Liver (tissue), 3 donors: Measurements from ENCODE around the gene PTPN23.

Experiments
- FOXA1 ChIP-seq: IDR thresholded peaks from 2 replicates; pipeline ENCODE4 v1.6.1; 2016; ENCODE audit warnings: antibody characterized with exemption
- FOXA2 ChIP-seq: IDR thresholded peaks from 2 replicates; pipeline ENCODE4 v1.6.1; 2016; ENCODE audit warnings: antibody characterized with exemption
- GABPA ChIP-seq, 2 donors: IDR thresholded peaks in 1 of 2; conservative IDR thresholded peaks in 1 of 2; 2 replicates each; pipeline ENCODE4 v1.6.1; 2016; ENCODE audit warnings: antibody characterized with exemption in 2 of 2, mild to moderate bottlenecking in 1 of 2, moderate library complexity in 1 of 2
- HNF4G ChIP-seq: IDR thresholded peaks from 2 replicates; pipeline ENCODE4 v1.6.1; 2016; ENCODE audit warnings: antibody characterized with exemption
- NR2F2 ChIP-seq: IDR thresholded peaks from 2 replicates; pipeline ENCODE4 v1.6.1; 2016; ENCODE audit warnings: antibody characterized with exemption
- RAD21 ChIP-seq, 2 donors: IDR thresholded peaks; 2 replicates each; pipeline ENCODE4 v1.6.1; 2016; ENCODE audit warnings: antibody characterized with exemption in 2 of 2, mild to moderate bottlenecking in 2 of 2
- RXRA ChIP-seq, 2 donors: IDR thresholded peaks; 2 replicates each; pipeline ENCODE4 v1.6.1; 2017 to 2018; ENCODE audit warnings: antibody characterized with exemption in 2 of 2, mild to moderate bottlenecking in 1 of 2
- SP1 ChIP-seq: IDR thresholded peaks from 2 replicates; pipeline ENCODE4 v1.6.1; 2018; ENCODE audit warnings: antibody characterized with exemption, mild to moderate bottlenecking
- TAF1 ChIP-seq: conservative IDR thresholded peaks from 2 replicates; pipeline ENCODE4 v1.6.1; 2016; ENCODE audit warnings: antibody characterized with exemption, mild to moderate bottlenecking
- YY1 ChIP-seq: IDR thresholded peaks from 2 replicates; pipeline ENCODE4 v1.6.1; 2016; ENCODE audit warnings: antibody characterized with exemption, mild to moderate bottlenecking
- TF ChIP-seq, protein P1 (sequence below): IDR thresholded peaks from 2 replicates; pipeline ENCODE4 v1.6.1; 2016; ENCODE audit warnings: antibody characterized with exemption, mild to moderate bottlenecking
- TF ChIP-seq, protein P2 (sequence below): fragments of 150-350 bp; IDR thresholded peaks from 2 replicates; pipeline ENCODE4 v1.5.1; 2017; ENCODE audit warnings: improper control_type of control experiment, low read depth, low read length; ENCODE audit not compliant: missing input control
- TF ChIP-seq, protein P3 (sequence below): IDR thresholded peaks from 2 replicates; pipeline ENCODE4 v1.6.1; 2016; ENCODE audit warnings: antibody characterized with exemption
- TF ChIP-seq, protein P4 (sequence below): IDR thresholded peaks from 2 replicates; pipeline ENCODE4 v1.6.1; 2016; ENCODE audit warnings: antibody characterized with exemption
- donor health status: healthy.
- donor health status: healthy.

DNA sequence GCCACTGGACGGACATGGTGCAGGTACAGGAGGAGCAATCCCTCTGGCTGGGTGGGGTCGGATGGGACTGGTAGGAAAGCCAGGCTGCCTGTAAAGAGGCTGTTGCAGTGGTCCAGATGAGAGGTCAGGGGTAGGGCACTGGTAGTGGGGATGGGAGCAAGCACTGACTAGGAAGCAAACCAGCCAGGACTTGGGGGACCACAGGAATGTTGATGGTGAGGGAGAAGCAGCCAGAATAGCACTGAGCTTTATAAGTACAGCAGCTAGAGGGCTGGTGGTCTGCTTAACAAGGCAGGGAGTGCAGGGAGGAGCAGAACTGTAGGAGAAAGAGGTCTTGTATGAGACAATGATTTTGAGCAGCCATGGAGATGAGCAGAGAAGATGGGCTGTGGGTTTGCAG lies 38.7 kb upstream of the PTPN23 start:
- TF ChIP-seq, protein P1, sequence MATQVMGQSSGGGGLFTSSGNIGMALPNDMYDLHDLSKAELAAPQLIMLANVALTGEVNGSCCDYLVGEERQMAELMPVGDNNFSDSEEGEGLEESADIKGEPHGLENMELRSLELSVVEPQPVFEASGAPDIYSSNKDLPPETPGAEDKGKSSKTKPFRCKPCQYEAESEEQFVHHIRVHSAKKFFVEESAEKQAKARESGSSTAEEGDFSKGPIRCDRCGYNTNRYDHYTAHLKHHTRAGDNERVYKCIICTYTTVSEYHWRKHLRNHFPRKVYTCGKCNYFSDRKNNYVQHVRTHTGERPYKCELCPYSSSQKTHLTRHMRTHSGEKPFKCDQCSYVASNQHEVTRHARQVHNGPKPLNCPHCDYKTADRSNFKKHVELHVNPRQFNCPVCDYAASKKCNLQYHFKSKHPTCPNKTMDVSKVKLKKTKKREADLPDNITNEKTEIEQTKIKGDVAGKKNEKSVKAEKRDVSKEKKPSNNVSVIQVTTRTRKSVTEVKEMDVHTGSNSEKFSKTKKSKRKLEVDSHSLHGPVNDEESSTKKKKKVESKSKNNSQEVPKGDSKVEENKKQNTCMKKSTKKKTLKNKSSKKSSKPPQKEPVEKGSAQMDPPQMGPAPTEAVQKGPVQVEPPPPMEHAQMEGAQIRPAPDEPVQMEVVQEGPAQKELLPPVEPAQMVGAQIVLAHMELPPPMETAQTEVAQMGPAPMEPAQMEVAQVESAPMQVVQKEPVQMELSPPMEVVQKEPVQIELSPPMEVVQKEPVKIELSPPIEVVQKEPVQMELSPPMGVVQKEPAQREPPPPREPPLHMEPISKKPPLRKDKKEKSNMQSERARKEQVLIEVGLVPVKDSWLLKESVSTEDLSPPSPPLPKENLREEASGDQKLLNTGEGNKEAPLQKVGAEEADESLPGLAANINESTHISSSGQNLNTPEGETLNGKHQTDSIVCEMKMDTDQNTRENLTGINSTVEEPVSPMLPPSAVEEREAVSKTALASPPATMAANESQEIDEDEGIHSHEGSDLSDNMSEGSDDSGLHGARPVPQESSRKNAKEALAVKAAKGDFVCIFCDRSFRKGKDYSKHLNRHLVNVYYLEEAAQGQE = no peak
- TF ChIP-seq FOXA1 = no peak
- TF ChIP-seq, protein P2, sequence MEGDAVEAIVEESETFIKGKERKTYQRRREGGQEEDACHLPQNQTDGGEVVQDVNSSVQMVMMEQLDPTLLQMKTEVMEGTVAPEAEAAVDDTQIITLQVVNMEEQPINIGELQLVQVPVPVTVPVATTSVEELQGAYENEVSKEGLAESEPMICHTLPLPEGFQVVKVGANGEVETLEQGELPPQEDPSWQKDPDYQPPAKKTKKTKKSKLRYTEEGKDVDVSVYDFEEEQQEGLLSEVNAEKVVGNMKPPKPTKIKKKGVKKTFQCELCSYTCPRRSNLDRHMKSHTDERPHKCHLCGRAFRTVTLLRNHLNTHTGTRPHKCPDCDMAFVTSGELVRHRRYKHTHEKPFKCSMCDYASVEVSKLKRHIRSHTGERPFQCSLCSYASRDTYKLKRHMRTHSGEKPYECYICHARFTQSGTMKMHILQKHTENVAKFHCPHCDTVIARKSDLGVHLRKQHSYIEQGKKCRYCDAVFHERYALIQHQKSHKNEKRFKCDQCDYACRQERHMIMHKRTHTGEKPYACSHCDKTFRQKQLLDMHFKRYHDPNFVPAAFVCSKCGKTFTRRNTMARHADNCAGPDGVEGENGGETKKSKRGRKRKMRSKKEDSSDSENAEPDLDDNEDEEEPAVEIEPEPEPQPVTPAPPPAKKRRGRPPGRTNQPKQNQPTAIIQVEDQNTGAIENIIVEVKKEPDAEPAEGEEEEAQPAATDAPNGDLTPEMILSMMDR = no peak
- TF ChIP-seq RXRA (IDR thresholded peaks at IDR 0.05) = no peak
- TF ChIP-seq TAF1 = no peak
- no peak for TF ChIP-seq RAD21 (IDR thresholded peaks at IDR 0.05)
- TF ChIP-seq YY1 = no peak
- TF ChIP-seq, protein P3, sequence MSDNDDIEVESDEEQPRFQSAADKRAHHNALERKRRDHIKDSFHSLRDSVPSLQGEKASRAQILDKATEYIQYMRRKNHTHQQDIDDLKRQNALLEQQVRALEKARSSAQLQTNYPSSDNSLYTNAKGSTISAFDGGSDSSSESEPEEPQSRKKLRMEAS = no peak
- TF ChIP-seq HNF4G = no peak
- TF ChIP-seq GABPA (IDR thresholded peaks at IDR 0.05 in 1 of 2, conservative IDR thresholded peaks at IDR 0.05 in 1 of 2) = no peak
- no peak for TF ChIP-seq FOXA2
- TF ChIP-seq SP1 = no peak
- no peak for TF ChIP-seq NR2F2
- TF ChIP-seq, protein P4, sequence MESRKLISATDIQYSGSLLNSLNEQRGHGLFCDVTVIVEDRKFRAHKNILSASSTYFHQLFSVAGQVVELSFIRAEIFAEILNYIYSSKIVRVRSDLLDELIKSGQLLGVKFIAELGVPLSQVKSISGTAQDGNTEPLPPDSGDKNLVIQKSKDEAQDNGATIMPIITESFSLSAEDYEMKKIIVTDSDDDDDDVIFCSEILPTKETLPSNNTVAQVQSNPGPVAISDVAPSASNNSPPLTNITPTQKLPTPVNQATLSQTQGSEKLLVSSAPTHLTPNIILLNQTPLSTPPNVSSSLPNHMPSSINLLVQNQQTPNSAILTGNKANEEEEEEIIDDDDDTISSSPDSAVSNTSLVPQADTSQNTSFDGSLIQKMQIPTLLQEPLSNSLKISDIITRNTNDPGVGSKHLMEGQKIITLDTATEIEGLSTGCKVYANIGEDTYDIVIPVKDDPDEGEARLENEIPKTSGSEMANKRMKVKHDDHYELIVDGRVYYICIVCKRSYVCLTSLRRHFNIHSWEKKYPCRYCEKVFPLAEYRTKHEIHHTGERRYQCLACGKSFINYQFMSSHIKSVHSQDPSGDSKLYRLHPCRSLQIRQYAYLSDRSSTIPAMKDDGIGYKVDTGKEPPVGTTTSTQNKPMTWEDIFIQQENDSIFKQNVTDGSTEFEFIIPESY = no peak
